DMS 273 (cell line): ENCODE results near the gene ROMO1.
A peak's percentile ranks its signal among the peaks of the same experiment; 100 is the strongest.
"Not testable (repeated sequence)": the region's sequence is repeated elsewhere in the genome, so short reads cannot be mapped to it uniquely, and the experiment has no call there.

Source experiments
- DNase-seq: peaks from one replicate; lab custom pipeline; 2025; ENCODE audit not compliant: unreplicated experiment; lab: John Stamatoyannopoulos, UW

ROMO1 gene

DNA sequence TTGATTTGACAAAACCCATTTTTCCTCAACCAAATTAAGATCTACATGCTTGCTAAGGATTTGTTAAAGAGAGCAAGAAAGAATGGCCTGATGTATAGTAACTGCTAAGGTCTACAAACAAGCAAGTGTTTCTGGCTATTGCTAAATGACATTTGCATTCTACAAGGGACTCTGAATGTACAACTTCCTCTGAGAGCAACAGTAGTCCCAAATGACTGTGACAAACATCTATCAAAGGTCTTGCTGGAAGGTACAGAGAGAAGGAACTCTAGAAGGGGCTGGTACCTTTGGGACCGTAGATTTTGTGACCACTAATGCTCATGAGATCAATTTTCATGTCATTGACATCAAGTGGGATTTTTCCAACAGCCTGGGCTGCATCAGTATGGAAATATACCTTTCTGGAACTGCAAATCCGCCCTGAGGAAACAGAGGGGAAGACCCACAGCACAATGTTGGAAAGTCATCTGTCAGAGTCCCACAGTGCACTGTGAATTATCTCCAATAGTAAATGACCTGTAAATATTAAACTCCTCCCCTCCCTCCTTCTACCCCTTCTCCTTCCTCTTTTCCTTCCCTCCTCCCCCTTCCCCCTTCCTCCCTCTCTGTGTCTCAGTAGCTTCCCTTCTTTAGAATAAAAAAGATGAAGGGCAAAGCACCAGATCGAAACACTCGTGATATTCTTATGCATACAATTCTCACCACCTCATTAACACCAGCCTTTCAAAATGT is 18.6 kb upstream of the ROMO1 start:
- no peak for DNase-seq

DNA sequence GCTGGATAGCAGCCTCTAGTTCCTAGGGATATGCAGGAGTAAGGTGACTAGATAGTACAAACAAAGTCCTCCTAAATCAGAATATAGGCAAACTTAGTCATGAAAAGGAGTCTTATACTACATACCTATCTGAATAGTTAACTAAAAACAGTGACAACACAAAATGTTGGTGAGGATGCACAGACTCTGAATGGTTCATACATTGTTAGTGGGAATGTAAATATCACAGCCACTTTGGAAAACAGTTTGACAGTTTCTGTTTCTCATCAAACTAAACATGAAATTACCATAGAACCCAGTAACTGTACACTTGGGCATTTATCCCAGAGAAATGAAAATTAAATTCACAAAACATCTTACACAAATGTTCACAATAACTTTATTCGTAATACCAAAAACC is 17.2 kb upstream of the ROMO1 start:
- DNase-seq: no peak

DNA sequence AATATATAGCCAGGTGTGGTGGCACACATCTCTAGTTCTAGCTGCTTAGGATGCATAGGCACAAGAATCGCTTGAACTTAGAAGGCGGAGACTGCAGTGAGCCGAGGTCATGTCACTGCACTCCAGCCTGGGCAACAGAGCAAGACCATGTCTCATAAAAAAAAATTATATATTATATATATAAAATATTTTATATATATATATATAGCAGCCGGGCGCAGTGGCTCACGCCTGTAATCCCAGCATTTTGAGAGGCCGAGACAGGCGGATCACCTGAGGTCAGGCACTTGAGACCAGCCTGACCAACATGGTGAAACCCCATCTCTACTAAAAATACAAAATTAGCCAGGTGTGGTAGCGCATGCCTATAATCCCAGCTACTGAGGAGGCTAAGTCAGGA is 13.8 kb upstream of the ROMO1 start:
- not testable (repeated sequence) for DNase-seq

DNA sequence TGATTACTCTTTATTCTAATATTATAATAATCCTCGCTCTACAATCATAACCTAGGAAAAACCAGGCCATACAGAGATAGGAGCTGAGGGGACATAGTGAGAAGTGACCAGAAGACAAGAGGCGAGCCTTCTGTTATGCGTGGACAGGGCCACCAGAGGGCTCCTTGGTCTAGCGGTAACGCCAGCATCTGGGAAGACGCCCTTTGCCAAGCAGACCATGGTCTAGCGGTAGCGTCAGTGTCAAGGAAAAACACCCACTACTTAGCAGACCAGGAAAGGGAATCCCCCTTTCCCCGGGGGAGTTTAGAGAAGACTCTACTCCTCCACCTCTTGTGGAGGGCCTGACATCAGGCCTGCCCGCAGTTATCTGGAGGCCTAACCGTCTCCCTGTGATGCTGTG is 12.3 kb upstream of the ROMO1 start:
- DNase-seq: peak; percentile 39

DNA sequence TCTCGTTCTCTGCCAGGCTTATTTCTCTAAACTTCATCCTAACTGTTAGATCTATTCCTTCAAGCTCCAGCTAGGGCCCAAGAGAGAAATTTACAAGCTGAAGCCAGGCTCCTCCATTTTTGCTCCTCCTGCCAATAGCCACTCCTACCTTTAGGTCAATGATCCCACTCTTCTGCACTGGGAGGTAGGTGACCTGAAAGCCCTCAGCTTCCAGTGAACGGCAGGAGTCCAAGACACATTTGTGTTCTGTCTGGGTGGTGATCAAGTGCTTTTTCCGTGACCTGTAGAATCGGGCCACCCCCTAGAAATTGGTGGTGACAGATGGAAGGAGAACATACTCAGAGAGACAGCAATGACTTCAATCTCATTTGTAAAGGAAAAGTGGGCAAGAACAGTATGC is 8.9 kb upstream of the ROMO1 start:
- DNase-seq: no peak

DNA sequence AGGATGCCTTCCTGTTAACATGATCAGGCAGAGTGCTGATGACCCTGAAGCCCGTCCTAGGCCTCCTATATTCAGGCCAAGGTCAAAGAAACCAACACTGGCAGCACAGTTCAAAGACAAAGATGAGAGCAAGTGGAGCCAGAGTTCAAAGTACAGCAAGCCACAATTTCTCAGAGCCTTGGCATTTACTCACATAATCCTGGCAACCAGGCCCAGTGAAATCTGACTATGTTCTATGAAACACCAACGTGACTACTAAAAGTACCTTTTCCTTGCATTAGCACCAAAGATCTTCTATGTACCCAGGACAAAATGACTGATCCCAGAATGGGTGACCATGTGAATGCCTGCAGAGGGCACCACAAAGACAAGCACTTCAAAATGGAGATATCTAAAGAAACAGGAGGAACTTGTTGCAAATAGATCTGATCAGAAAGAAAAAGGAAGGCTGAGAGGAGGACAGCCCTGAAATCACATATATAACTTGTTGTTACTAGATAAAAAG is 3.9 kb upstream of the ROMO1 start:
- DNase-seq: no peak

DNA sequence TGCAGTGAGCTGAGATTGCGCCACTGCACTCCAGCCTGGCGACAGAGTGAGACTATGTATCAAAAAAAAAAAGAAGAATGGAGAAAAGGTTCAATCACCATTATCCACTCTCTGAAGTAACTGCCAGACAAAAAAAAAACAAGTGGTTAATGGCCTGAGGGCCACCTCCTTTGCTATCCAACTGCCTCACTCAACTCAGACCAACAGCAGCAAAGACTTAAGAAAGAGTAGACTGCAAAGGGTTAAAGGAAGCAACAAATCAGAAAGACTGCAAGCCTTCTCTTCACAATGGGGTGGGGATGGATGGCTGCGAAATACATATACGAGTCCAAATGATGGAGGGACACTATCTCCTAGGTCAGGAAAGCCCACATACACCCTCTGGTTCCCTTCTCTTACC is 3.2 kb upstream of the ROMO1 start:
- no peak for DNase-seq

DNA sequence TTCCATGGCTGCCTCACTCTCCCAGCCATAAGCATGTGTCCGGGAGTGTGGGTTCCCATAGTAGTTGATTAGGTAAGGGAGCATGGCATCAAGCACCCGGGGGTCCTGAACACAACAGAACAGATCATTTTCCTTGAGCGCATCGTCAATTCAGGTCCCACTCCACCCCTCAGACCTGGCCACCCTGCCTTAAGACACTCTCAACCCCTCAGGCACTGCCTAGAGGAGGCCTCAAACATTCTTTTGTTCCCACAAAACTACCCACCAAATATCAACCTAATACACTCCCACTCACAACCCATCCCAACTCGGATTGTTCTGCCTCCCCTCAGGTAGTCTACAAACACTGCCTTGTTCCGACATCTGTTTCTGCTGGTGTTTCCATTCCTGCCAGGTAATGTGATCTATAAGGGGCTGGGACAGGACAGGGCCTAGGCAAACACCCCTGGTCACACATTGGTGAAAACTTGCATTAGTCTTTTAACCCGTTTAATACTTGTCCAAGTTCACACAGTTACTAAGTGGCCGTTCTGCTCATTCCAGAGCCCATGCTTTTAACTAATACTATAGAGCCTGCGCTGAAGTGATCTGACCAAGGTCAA is 1.4 kb upstream of the ROMO1 start:
- no peak for DNase-seq

DNA sequence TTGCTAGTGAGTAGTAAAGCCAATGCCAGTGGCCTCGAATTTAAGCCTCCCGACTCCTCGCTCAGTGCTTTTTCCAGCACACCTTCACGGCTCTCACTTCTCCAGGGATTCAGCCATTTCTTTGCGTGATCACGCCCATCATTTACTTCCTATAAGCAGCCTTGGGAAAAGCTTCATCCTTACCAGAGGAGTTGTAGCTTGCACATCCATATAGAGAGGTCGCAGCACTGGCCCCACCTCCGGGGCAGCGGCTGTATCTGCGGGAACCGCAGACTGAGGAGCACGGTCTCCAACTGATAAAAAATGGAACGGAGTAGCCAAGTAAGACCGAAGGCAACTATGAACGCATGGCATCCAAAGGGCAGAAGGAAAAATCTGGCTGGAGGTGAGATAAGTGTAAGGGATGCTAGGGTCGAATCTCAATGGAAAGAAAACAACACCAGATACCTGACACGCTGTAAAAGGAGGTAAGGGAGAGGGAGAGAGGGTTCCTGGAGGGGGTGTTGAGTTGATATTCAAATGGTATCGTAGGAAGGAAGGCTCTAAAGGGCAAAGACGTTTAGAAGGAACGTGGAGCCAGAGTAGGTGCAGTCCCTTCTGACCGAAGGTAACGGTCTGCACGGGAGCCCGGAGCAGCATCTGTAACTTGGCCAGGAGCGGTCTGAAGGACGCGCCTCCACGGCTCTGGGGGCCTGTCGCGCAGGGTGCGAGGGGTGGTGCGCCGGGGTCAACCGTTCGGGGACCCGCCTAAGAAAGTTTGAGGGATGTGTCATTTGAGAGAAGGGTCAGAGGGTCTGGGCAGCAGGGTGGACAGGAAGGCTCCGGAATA is 693 bp upstream of the ROMO1 start:
- DNase-seq: peak; percentile 69

DNA sequence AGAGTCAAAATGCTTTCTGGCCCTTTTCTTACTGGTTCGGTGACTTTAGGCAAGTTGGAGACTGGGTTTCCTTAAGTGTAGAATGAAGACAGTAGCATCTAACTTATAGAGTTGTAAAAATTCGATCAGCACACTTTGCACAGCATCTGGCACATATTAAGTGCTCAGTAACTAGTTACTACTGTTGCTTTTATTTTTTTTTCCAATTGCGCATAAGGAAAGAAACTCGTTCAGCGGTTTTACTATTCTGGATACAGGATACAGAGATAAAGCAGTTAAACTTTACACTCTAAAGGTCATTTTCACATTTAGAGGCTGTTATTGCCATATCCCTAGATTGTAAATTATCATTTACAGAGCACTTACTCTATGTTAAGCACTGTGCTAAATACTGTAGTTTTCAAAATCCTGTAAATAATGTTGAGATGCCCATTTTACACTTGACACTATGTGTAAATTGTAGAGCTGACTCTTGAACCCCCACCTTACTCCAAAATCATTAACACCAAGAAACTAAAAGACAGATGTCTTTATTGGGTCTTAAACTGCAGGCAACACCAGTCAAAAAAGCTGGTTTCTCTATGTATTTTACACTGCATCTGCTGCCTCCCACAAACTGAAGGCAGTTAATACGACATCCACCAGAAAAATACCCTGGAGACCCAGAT is 886 bp downstream of the ROMO1 start:
- peak; percentile 56 for DNase-seq

DNA sequence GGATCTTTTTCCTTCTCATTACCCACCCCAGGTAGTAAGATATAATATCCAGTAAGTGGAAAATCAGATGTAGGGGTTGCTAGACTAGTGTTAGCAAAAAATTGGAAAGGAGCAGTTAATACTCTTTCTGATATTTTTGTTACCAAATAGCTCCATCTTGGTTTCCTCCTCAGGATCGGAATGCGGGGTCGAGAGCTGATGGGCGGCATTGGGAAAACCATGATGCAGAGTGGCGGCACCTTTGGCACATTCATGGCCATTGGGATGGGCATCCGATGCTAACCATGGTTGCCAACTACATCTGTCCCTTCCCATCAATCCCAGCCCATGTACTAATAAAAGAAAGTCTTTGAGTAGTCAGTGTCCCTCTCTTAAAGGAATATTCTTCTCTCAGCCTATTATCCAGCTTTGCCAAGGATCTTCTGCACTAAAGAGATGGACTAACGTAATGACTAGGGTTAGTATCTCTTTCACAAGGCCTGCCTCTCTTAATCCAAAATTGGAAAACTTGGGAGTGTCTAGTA is 1.5 kb downstream of the ROMO1 start:
- DNase-seq: peak; percentile 56

DNA sequence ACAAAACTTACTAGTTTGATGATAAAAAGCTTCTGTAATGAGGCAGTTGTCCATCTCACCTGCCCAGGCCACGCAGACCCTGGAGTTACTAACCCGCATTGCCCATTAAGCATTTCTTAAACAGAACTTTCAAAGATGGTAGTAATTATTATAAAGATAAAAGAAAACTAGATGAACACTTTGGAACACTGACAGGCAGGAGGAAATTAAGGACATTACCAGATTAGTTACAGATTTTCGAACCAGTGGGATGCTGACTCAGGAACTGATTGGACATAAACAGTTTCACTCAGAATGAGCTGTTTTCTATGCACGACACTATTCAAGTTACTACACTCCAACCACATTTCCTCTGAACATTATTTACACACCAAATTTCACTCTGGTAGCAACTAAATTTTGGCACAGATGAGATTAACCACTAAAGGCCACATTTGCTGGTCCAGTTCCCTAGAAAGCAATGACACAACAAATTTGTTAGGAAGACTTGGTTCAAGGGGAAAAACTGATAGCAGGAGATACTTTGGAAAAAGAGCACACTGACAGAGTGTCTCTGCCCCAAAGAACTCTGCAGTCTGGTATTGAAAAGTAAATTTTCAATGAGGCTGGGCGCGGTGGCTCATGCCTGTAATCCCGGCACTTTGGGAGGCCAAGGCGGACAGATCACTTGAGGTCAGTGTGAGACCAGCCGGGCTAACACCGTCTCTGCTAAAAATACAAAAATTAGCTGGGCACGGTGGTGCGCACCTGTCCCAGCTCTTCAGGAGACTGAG is 3.0 kb downstream of the ROMO1 start:
- DNase-seq: peak; percentile 49

DNA sequence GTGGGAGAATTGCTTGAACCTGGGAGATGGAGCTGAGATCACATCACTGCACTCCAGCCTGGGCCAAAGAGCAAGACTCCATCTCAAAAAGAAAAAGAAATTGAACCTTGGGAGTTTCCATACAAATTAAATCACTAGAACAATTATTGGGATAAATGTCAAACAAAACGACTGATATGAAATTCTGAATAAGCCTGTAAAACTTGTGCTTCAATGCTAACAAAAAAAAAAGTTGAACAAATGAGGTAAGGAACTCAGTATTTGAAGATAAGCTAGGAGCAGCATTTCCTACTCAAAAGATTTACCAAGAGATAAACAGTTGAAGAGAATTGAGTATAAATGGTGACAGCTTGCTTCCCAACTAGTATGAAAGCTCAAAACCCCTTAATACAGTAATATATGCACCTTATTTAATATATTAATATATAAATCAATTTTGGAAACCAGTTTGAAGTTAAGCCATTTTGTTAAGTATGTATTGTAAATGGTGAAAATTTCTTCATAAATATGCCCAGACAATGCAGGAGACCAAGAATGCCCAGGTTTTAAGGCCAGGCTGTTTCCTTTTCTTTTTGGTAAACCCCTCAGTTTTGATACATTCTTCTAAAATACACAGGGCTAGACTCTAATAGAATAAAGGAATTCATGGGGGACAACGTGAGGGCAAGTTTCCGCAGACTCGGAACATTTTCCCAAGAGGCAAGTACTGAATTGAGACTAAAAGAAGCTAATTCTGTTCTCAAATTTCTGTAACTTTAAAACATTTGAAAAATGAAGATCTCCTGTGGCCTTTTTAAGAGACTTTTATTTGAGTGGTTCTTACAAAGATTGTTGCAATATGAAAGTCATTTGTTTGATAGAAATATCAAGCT is 3.9 kb downstream of the ROMO1 start:
- no peak for DNase-seq

DNA sequence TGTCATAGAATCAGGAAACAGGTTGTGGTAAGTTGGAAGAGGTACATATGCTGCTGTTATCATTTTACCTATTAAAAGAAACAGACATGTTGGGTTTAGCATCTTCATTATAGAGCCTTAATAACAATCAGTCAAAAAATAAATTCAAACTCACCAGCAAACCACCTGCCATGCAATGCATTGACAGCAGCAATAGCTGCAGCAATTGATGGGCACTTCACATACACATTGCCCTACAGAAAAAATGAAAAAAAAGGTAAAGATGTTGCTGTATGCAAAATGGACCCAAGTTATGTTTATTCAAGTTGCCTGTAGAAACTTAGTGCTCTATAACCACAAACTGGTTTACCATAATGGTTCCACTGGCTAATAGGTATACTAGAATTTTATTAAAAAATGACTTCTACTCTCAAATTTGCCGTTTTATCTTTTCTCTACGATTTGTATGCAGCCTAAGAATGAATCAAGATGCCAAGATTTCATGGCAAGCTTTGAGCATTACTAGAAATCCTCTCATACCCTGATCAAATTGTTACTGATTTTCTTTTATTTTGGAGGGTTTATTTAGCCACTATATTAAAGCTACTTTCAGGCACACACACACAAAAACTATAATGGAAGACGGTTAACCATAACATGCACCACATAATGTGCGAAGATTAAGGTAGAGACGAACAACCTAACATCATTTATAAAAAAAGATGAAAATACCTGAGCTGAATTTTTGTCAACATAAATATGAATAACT is 5.5 kb downstream of the ROMO1 start:
- no peak for DNase-seq

DNA sequence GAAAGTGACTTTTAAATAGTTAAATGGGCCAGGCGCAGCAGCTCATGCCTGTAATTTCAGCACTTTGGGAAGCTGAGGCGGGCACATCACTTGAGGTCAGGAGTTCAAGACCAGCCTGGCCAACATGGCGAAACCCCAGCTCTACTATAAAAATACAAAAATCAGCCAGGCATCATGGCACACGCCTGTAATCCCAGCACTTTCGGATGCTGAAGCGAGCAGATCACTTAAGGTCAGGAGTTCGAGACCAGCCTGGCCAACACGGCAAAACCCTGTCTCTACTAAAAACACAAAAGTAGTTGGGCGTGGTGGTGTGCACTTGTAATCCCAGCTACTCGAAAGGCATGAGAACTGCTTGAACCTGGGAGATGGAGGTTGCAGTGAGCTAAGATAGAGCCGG is 6.7 kb downstream of the ROMO1 start:
- not testable (repeated sequence) for DNase-seq

DNA sequence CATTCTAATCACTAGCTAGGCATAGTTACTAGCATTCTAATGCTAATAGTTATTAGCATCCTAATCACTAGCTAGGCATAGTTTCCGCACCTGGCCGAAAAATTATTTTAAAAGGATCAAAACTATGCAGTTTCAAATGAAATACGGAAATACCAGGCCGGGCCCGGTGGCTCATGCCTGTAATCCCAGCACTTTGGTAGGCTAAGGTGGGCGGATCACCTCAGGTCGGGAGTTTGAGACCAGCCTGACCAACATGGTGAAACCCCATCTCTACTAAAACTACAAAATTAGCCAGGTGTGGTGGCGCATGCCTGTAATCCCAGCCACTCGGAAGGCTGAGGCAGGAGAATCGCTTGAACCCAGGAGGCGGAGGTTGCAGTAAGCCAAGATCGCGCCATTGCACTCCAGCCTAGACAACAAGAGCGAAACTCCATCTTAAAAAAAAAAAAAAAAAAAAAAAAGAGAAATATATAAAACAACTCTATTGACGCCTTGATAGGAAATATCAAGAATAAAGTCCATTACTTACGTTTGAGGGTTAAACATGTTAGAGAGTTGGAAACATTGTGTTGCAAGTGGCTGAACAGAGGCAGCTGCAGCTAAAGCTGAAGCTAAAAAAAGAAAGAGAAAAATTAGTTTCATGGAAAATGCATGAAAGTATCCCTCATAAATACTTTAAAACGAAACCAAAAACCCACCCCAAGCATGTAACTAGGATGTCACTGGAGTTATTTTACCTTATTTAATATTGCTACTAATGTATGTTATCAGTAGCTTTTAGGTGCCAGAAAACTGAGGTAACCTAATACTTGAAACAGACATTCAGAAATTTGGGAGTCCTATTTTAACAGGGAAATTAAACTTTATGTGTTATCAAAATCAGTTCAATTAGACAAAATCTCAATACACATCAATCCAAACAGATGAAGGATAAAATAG is 7.7 kb downstream of the ROMO1 start:
- not testable (repeated sequence) for DNase-seq

DNA sequence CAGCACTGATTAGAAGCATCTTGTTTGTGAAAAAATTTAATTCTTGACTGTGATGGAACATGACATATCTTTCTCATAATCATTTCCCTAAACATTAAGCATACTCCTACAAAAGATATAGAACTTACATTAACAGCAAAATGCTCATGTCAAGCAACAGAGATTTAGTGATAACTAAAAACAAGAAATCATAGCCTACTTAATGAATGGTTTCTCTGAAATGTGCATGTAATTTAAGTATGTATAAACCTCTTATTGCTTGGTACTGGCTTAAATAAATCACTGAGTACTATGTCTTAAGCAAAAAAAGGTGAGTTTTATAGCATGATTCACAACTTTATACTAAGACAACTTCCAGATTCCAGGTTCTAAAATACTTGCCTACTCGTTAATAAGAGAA is 9.3 kb downstream of the ROMO1 start:
- DNase-seq: no peak

DNA sequence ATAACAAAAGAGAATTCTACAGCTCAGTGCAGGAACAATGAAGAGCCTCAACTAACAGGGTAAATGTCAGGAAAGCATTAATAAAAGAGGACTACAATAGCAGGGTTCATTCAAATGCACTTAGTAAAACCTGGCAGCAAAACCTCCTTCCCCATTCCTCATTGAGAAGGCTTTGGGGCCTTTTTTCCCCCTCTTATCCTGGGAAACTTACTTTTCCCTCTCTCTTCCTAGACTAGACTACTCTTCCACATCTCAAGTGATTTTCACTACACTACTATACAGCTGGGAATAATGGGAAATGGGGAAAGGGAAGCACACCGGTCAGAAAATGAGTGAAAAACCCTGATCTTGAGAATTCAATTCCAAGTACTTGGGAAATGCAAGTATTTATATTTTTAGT is 10.1 kb downstream of the ROMO1 start:
- DNase-seq: no peak
